Left ventricle myocardium inferior (tissue), 1 donor: ENCODE data around the gene PBOV1. TPM values are rescaled to one million over a fixed set of nuclear protein-coding genes. Genes with fewer than 3 reads are reported as not detected.

ENCODE experiments used
- DNase-seq: peaks from one replicate; pipeline ENCODE4 v3.0.0-alpha.2; 2020
- H3K27ac ChIP-seq: fragments of 200-600 bp; replicated peaks from 2 replicates; pipeline ENCODE4 v1.8.0; 2021
- H3K27me3 ChIP-seq: fragments of 200-600 bp; 2 replicates; pipeline ENCODE4 v1.8.0; 2021; ENCODE audit warnings: low read depth
- H3K36me3 ChIP-seq: fragments of 200-600 bp; 2 replicates; pipeline ENCODE4 v1.8.0; 2021
- H3K4me1 ChIP-seq: fragments of 200-600 bp; 2 replicates; pipeline ENCODE4 v1.8.0; 2021
- H3K4me3 ChIP-seq: fragments of 200-600 bp; 2 replicates; pipeline ENCODE4 v1.8.0; 2021; ENCODE audit warnings: mild to moderate bottlenecking, moderate library complexity
- H3K9me3 ChIP-seq: fragments of 200-600 bp; replicated peaks from 2 replicates; pipeline ENCODE4 v1.8.0; 2021
- intact Hi-C: fragments of 100-400 bp; cut with micrococcal nuclease; formaldehyde crosslinking; loops from one replicate; pipeline ENCODE4 v1.11.0; 2022
- long read RNA-seq: library from polyadenylated mRNA; unstranded; transcript quantifications from one replicate; pipeline ENCODE4 v2.0.0, GENCODE V29; 2021
- total RNA-seq: library from RNA; stranded (reverse); fragmentation: NEBNext Ultra II Directional; extraction: Animal tissue kit (Norgen Biotek cat#: 25700); gene quantifications from one replicate; pipeline ENCODE4 v1.2.1, GENCODE V29; 2021
- TF ChIP-seq, protein P1 (sequence below): fragments of 200-600 bp; IDR thresholded peaks from 2 replicates; pipeline ENCODE4 v1.8.0; 2021; ENCODE audit warnings: antibody characterized with exemption, mild to moderate bottlenecking, borderline replicate concordance
- donor health status: DM: no; HTN: yes; CAD: no; lungs with severe emphysema.

The PBOV1 gene
- total RNA-seq, result not detected
- long read RNA-seq, result 0 reads

- Histone ChIP-seq H3K9me3 (no peaks in the 10 kb centered on the region), H3K36me3 (no peaks in the 10 kb centered on the region), H3K27ac (no peak within 1 kb of the TSS), H3K27me3 (no peaks in the 10 kb centered on the region), H3K4me3 (no peak within 1 kb of the TSS), H3K4me1 (no peaks in the 10 kb centered on the region)
- TF ChIP-seq, protein P1, sequence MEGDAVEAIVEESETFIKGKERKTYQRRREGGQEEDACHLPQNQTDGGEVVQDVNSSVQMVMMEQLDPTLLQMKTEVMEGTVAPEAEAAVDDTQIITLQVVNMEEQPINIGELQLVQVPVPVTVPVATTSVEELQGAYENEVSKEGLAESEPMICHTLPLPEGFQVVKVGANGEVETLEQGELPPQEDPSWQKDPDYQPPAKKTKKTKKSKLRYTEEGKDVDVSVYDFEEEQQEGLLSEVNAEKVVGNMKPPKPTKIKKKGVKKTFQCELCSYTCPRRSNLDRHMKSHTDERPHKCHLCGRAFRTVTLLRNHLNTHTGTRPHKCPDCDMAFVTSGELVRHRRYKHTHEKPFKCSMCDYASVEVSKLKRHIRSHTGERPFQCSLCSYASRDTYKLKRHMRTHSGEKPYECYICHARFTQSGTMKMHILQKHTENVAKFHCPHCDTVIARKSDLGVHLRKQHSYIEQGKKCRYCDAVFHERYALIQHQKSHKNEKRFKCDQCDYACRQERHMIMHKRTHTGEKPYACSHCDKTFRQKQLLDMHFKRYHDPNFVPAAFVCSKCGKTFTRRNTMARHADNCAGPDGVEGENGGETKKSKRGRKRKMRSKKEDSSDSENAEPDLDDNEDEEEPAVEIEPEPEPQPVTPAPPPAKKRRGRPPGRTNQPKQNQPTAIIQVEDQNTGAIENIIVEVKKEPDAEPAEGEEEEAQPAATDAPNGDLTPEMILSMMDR, result no peak
- intact Hi-C loops, result no loop called here
- no peak for DNase-seq
Measured at GRCh38 chr6:138218449-138218848, at the start of gene PBOV1. TSS of gene PBOV1 (minus strand) at chr6:138218491. CDS start at chr6:138218395, 96 bp downstream.

DNA sequence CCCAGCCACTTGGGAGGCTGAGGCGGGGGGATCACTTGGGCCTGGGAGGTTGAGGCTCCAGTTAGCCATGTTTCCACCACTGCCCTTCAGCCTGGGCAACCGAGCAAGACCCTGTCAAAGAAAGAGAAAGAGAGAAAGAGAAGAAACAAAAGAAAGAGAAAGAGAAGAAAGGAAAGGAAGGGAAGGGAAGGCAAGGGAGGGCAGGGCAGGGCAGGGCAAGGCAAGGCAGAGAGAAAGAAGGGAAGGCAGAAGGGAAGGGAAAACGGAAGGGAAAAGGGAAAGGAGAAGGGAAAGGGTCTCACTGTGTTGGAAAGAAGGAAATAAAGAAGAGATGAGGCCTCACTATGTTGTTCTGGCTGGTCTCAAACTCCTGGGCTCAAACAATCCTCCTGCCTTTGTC is 47.8 kb upstream of the PBOV1 start:
- Histone ChIP-seq H3K4me3 (no peak overlapping the region), H3K36me3 (no peaks in the 10 kb centered on the region), H3K27ac (no peak overlapping the region), H3K4me1 (no peaks in the 10 kb centered on the region), H3K9me3 (no peaks in the 10 kb centered on the region), H3K27me3 (no peaks in the 10 kb centered on the region)
- TF ChIP-seq, protein P1, result no peak
- intact Hi-C loops, result no loop called here
- DNase-seq, result no peak

- no peaks in the 10 kb centered on the region for H3K27me3 ChIP-seq
- no peaks in the 10 kb centered on the region for H3K4me1 ChIP-seq
- intact Hi-C loops, result no loop called here
- no peaks in the 10 kb centered on the region for H3K36me3 ChIP-seq
- H3K4me3 ChIP-seq, result no peak overlapping the region
- no peaks in the 10 kb centered on the region for H3K9me3 ChIP-seq
- no peak for DNase-seq
- no peak overlapping the region for H3K27ac ChIP-seq
- TF ChIP-seq, protein P1, result no peak
Measured at GRCh38 chr6:138264372-138264880, 46.1 kb upstream of the PBOV1 start.

- H3K27me3 ChIP-seq, result no peaks in the 10 kb centered on the region
- intact Hi-C loops, result no loop called here
- H3K9me3 ChIP-seq, result no peaks in the 10 kb centered on the region
- DNase-seq, result no peak
- no peaks in the 10 kb centered on the region for H3K4me1 ChIP-seq
- TF ChIP-seq, protein P1, result no peak
- H3K4me3 ChIP-seq, result no peak overlapping the region
- no peak overlapping the region for H3K27ac ChIP-seq
- no peaks in the 10 kb centered on the region for H3K36me3 ChIP-seq
Measured at GRCh38 chr6:138263963-138264362, 45.7 kb upstream of the PBOV1 start.

DNA sequence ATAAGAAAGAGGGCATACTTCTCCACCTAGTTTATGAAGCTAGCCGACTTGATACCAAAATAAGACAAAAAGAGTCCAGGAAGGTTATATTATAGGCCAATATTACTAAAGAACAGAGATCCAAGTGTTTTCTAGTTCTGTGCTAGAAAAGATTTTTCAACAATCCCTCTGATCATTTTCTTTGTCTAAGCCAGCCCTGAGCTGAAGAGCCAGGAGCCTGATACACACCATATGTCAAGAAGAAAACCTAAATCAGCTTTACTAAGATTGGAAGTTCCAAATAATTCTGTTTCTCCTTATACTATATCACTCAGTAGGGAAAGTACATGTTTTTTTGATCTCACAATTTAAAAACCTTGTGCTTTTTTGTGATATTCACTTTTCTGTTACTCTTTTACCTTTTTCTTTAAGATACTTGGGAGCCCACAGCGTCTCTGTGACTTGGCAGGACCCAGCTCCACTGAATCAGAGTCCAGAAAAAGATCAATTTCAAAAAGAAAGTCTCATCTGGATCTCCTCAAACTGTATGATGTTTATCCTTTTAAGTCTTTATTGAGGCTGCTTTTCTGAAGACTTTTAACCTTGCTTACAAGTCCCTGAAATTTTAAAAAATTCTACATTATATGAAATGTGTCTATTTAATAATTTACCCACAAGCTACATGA is 43.0 kb upstream of the PBOV1 start:
- TF ChIP-seq, protein P1, result no peak
- H3K27me3 ChIP-seq, result no peaks in the 10 kb centered on the region
- H3K4me1 ChIP-seq, result no peaks in the 10 kb centered on the region
- no peaks in the 10 kb centered on the region for H3K36me3 ChIP-seq
- H3K9me3 ChIP-seq, result no peaks in the 10 kb centered on the region
- intact Hi-C loops, result no loop called here
- no peak overlapping the region for H3K27ac ChIP-seq
- no peak for DNase-seq
- no peak overlapping the region for H3K4me3 ChIP-seq
